Testis (tissue), 2 donors: Measurements from ENCODE around the gene DIP2B.
"Not testable (repeated sequence)": the region's sequence is repeated elsewhere in the genome, so short reads cannot be mapped to it uniquely, and the experiment has no call there.

Experiments
- CTCF ChIP-seq, 3 experiments: fragments of 450-650 bp in 2 of 3; fragments of 200-600 bp in 1 of 3; sonication (generic) in 1 of 3; IDR thresholded peaks; one replicate each; pipeline ENCODE4 v1.5.1; 2016 to 2019; ENCODE audit warnings: antibody characterized with exemption in 3 of 3, mild to moderate bottlenecking in 2 of 3, moderate library complexity in 1 of 3
- POLR2A ChIP-seq: fragments of 450-650 bp; IDR thresholded peaks from one replicate; pipeline ENCODE4 v1.6.1; 2017; ENCODE audit warnings: antibody characterized with exemption, mild to moderate bottlenecking, moderate library complexity

GRCh38 chr12:50498119-50498518, 6.7 kb upstream of the DIP2B start:
- not testable (repeated sequence) for TF ChIP-seq CTCF (IDR thresholded peaks at IDR 0.05); POLR2A
